Endothelial cell of umbilical vein (primary cell): ENCODE measurements around the gene TBC1D16. TPM values are rescaled to one million over a fixed set of nuclear protein-coding genes. Genes with fewer than 3 reads are reported as not detected.

Experiments used
- BruUV-seq: library from RNA; stranded (reverse); fragments of 400-500 nt; replicated peaks from 2 replicates; lab custom pipeline; 2021; lab: Mats Ljungman, UMichigan
- CTCF ChIA-PET: fragments of 300-600, 350-600 bp; sonication (Branson Sonifier 250); formaldehyde crosslinking; loops from one replicate; lab custom pipeline; 2021; ENCODE audit warnings: antibody characterized with exemption, inconsistent platforms; lab: Charles Lee
- POLR2A ChIA-PET: fragments of 300-600, 350-600 bp; sonication (Branson Sonifier 250); formaldehyde crosslinking; loops from one replicate; lab custom pipeline; 2021; ENCODE audit warnings: antibody characterized with exemption, inconsistent platforms; lab: Charles Lee
- DNase-seq: peaks from one replicate; pipeline ENCODE4 v3.0.0-alpha.2; 2011; ENCODE audit warnings: low read depth, low spot score
- FAIRE-seq: peaks from 2 replicates; lab custom pipeline; 2011; peaks lifted over from hg19 to GRCh38; lab: Jason Lieb, UNC
- H2AFZ ChIP-seq: 2 replicates; pipeline ENCODE4 v1.6.0; 2012; ENCODE audit warnings: low read depth, low read length, control low read depth, inconsistent platforms
- H3K27ac ChIP-seq: 2 replicates; pipeline ENCODE4 v1.5.1; 2011; ENCODE audit warnings: low read depth, mild to moderate bottlenecking, control low read depth, low read length, moderate library complexity; ENCODE audit not compliant: insufficient read depth
- H3K27me3 ChIP-seq, 2 experiments: 2 replicates each; pipeline versions ENCODE4 v1.6.0 to v1.6.1; 2011; ENCODE audit warnings: low read length in 2 of 2, mixed read lengths in 1 of 2; ENCODE audit not compliant: control insufficient read depth in 2 of 2, insufficient read depth in 2 of 2
- H3K36me3 ChIP-seq, 2 experiments: 2 replicates in 1 of 2; 3 replicates in 1 of 2; pipeline ENCODE4 v1.5.1; 2011; ENCODE audit warnings: low read length in 2 of 2, mild to moderate bottlenecking in 1 of 2, moderate library complexity in 1 of 2; ENCODE audit not compliant: control insufficient read depth in 2 of 2, insufficient read depth in 2 of 2; ENCODE audit errors: extremely low read depth in 1 of 2
- H3K4me1 ChIP-seq: 3 replicates; pipeline ENCODE4 v1.5.1; 2011; ENCODE audit warnings: mild to moderate bottlenecking, low read length; ENCODE audit not compliant: control insufficient read depth, insufficient read depth; ENCODE audit errors: extremely low read depth
- H3K4me2 ChIP-seq: 2 replicates; pipeline ENCODE4 v1.6.1; 2011; ENCODE audit warnings: low read length, control low read depth, mixed read lengths; ENCODE audit not compliant: insufficient read depth
- H3K4me3 ChIP-seq, 3 experiments: fragments of 200-600 bp in 1 of 3; sonication (generic), shearing (Covaris generic) in 1 of 3; replicated peaks in 1 of 3; 2 replicates each; pipeline ENCODE4 v1.5.1; 2011 to 2016; ENCODE audit warnings: control low read depth in 3 of 3, low read length in 3 of 3, mild to moderate bottlenecking in 2 of 3, inconsistent platforms in 1 of 3, low read depth in 1 of 3, moderate library complexity in 1 of 3; ENCODE audit not compliant: insufficient read depth in 1 of 3
- H3K79me2 ChIP-seq: 2 replicates; pipeline ENCODE4 v1.6.0; 2012; ENCODE audit warnings: low read length, inconsistent platforms; ENCODE audit not compliant: control insufficient read depth, insufficient read depth
- H3K9ac ChIP-seq: replicated peaks from 2 replicates; pipeline ENCODE3; 2011; ENCODE audit warnings: low read length, control low read depth; ENCODE audit not compliant: insufficient read depth; ENCODE audit errors: extremely low read depth
- H3K9me1 ChIP-seq: replicated peaks from 3 replicates; pipeline ENCODE4 v1.6.0; 2011; ENCODE audit warnings: mild to moderate bottlenecking, low read length; ENCODE audit not compliant: control insufficient read depth, insufficient read depth; ENCODE audit errors: extremely low read depth
- H3K9me3 ChIP-seq: replicated peaks from 2 replicates; pipeline ENCODE4 v1.5.1; 2012; ENCODE audit warnings: low read length, inconsistent platforms; ENCODE audit not compliant: control insufficient read depth, insufficient read depth
- H4K20me1 ChIP-seq: replicated peaks from 2 replicates; pipeline ENCODE3; 2011; ENCODE audit warnings: mild to moderate bottlenecking, low read length; ENCODE audit not compliant: control insufficient read depth, insufficient read depth; ENCODE audit errors: extremely low read depth
- EZH2 ChIP-seq: IDR thresholded peaks from 2 replicates; pipeline ENCODE4 v1.6.1; 2012; ENCODE audit warnings: borderline replicate concordance, low read depth, mild to moderate bottlenecking, moderate library complexity, low read length, inconsistent platforms; ENCODE audit not compliant: severe bottlenecking
- FOS ChIP-seq: IDR thresholded peaks from 2 replicates; pipeline ENCODE4 v1.6.1; 2011; ENCODE audit warnings: mild to moderate bottlenecking, low read length, moderate library complexity, borderline replicate concordance; ENCODE audit not compliant: insufficient read depth
- GATA2 ChIP-seq: IDR thresholded peaks from 2 replicates; pipeline ENCODE4 v1.7.0; 2011; ENCODE audit warnings: low read depth, mild to moderate bottlenecking, moderate library complexity, mixed read lengths, low read length; ENCODE audit not compliant: insufficient read length, insufficient read depth
- JUN ChIP-seq: IDR thresholded peaks from 2 replicates; pipeline ENCODE4 v1.6.1; 2011; ENCODE audit warnings: borderline replicate concordance, low read depth; ENCODE audit not compliant: insufficient read length, insufficient read depth
- MYC ChIP-seq: IDR thresholded peaks from one replicate; pipeline ENCODE4 v1.6.1; 2011; ENCODE audit warnings: mild to moderate bottlenecking, low read depth, low read length
- POLR2A ChIP-seq: IDR thresholded peaks from 2 replicates; pipeline ENCODE4 v1.6.1; 2012; ENCODE audit warnings: low read depth, mild to moderate bottlenecking, control low read depth, low read length
- POLR2AphosphoS5 ChIP-seq: IDR thresholded peaks from 2 replicates; pipeline ENCODE4 v1.6.1; 2012; ENCODE audit warnings: low read depth, mild to moderate bottlenecking, control low read depth, low read length, moderate library complexity; ENCODE audit not compliant: insufficient read depth
- dilution Hi-C: fragments of 300-500 bp; cut with MboI; formaldehyde crosslinking; loops from one replicate; pipeline ENCODE4 v1.15.0; 2019; ENCODE audit warnings: low sequenced_read_pairs; ENCODE audit not compliant: extremely low pct_ligation_motif_present
- intact Hi-C: fragments of 100-400 bp; cut with micrococcal nuclease; formaldehyde crosslinking; loops from one replicate; pipeline ENCODE4 v1.10.0; 2022
- polyA plus RNA-seq, 4 experiments: library from polyadenylated mRNA; depleted of rRNA in 3 of 4; stranded (reverse) in 3 of 4; unstranded in 1 of 4; fragments of >200 nt; gene quantifications; 2 replicates each; pipeline versions ENCODE4 v1.2.1 to v1.2.3, GENCODE V29; 2011 to 2012; ENCODE audit warnings: missing spikeins in 1 of 4
- total RNA-seq: library from RNA; stranded (reverse); gene quantifications from 2 replicates; pipeline ENCODE4 v1.2.3, GENCODE V29; 2021
- TF ChIP-seq, protein P1 (sequence below): IDR thresholded peaks from 2 replicates; pipeline ENCODE4 v1.6.1; 2011; ENCODE audit not compliant: insufficient read depth, insufficient read length
- TF ChIP-seq, protein P2 (sequence below), 2 donors: IDR thresholded peaks; 1 replicate in 1 of 2; 2 replicates in 1 of 2; pipeline ENCODE4 v1.5.1; 2011; ENCODE audit warnings: low read length in 2 of 2, mild to moderate bottlenecking in 2 of 2, moderate library complexity in 2 of 2, control low read depth in 1 of 2, inconsistent platforms in 1 of 2, low read depth in 1 of 2; ENCODE audit not compliant: insufficient read depth in 1 of 2; ENCODE audit errors: extremely low read depth in 1 of 2

The TBC1D16 gene
- total and polyA plus RNA-seq, 2 donors (not counting 3 experiments of a cell fraction or from before 2014, with no cell fraction given): 12.9 to 48.6 TPM

DNA sequence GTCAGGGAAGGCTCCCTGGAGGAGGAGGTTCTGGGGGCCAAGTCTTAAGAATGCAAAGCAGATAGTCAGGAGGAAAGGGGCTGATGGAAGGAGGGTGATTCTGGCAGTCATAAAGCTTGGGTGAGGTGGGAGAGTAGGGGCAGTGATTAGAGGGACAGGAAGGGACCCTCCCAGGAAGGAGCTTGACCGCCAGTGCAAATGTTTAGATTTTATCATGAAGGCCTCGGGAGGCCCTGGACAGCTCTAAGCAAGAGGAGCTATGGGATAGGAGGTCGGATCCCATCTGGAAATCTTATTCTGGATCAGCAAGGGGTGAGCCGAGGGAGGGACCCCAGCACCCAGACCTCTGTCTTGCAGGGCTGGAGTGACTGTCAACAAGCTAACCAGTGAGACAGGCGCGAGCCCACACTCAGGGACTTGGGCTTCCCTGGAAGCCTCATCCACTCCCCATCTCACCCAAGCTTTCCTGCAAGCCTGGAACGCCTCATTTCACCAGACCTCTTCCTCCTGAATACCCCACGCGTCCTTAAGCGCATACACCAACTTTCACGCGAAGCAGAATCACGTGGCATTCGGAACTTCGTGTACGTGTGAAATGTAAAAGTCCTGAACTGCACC lies 144.4 kb downstream of the TBC1D16 start:
- H4K20me1 ChIP-seq: no peaks in the 10 kb centered on the region
- ChIA-PET CTCF (interaction anchor here (1.2 to 1.4 kb wide), 2 partner anchors 18 to 47 kb away, joined by 4 read pairs; no protein-coding TSS in a partner anchor), POLR2A (no interaction called here)
- intact Hi-C loops: no loop called here
- H3K9ac ChIP-seq: no peak overlapping the region
- dilution Hi-C loops: no loop called here
- H3K79me2 ChIP-seq: no peaks in the 10 kb centered on the region
- H3K9me3 ChIP-seq: no peaks in the 10 kb centered on the region
- peaks cover 6 to 10% of the 10 kb centered on the region in 2 experiments for H3K27me3 ChIP-seq
- FAIRE-seq (no peak), DNase-seq (no peak)
- no peaks in the 10 kb centered on the region for H3K9me1 ChIP-seq
- H3K4me1 ChIP-seq: no peaks in the 10 kb centered on the region
- no peak overlapping the region for H3K4me2 ChIP-seq
- no peak overlapping the region for H3K27ac ChIP-seq
- no peak overlapping the region for H3K4me3 ChIP-seq
- no peaks in the 10 kb centered on the region for H3K36me3 ChIP-seq
- no peak overlapping the region for H2AFZ ChIP-seq
- BruUV-seq: no TSS peak
- TF ChIP-seq JUN: no peak
- no peak for TF ChIP-seq EZH2
- TF ChIP-seq, protein P1, sequence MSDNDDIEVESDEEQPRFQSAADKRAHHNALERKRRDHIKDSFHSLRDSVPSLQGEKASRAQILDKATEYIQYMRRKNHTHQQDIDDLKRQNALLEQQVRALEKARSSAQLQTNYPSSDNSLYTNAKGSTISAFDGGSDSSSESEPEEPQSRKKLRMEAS: no peak
- TF ChIP-seq GATA2: no peak
- TF ChIP-seq POLR2A: no peak
- no peak for TF ChIP-seq FOS
- no peak for TF ChIP-seq POLR2AphosphoS5
- TF ChIP-seq, protein P2, sequence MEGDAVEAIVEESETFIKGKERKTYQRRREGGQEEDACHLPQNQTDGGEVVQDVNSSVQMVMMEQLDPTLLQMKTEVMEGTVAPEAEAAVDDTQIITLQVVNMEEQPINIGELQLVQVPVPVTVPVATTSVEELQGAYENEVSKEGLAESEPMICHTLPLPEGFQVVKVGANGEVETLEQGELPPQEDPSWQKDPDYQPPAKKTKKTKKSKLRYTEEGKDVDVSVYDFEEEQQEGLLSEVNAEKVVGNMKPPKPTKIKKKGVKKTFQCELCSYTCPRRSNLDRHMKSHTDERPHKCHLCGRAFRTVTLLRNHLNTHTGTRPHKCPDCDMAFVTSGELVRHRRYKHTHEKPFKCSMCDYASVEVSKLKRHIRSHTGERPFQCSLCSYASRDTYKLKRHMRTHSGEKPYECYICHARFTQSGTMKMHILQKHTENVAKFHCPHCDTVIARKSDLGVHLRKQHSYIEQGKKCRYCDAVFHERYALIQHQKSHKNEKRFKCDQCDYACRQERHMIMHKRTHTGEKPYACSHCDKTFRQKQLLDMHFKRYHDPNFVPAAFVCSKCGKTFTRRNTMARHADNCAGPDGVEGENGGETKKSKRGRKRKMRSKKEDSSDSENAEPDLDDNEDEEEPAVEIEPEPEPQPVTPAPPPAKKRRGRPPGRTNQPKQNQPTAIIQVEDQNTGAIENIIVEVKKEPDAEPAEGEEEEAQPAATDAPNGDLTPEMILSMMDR (IDR thresholded peaks at IDR 0.05; ENCODE audit: extremely low read depth in 1 of 2, insufficient read depth in 1 of 2, low read depth in 1 of 2, low read length in 2 of 2): no peak
- TF ChIP-seq MYC: no peak
